ENCODE measurements around the gene GPX3. TPM values are rescaled to one million over a fixed set of nuclear protein-coding genes. Genes with fewer than 3 reads are reported as not detected.

Gene GPX3
- total and polyA plus RNA-seq, 2 experiments from 2014 or later: 40.9 to 69.9 TPM

DNA sequence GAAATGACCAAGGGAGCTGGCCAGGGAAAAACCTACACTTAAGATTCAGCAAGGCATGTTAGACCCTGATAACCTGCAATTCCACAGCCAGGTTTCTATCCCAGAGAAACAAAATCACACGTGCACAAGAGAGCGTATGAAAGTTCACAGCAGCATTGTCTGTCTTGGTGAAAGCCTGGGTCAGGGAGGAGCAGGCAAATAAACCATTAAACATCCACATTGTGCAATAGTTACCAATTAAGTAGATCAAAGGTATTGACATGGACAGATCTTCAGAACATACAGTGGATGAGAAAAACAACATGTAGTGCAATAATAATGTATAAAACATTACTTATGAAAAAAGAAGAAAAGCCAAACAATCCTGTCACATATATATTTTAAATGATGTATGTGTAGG, 15.9 kb upstream of the GPX3 start:
- TF ChIP-seq, protein P1, sequence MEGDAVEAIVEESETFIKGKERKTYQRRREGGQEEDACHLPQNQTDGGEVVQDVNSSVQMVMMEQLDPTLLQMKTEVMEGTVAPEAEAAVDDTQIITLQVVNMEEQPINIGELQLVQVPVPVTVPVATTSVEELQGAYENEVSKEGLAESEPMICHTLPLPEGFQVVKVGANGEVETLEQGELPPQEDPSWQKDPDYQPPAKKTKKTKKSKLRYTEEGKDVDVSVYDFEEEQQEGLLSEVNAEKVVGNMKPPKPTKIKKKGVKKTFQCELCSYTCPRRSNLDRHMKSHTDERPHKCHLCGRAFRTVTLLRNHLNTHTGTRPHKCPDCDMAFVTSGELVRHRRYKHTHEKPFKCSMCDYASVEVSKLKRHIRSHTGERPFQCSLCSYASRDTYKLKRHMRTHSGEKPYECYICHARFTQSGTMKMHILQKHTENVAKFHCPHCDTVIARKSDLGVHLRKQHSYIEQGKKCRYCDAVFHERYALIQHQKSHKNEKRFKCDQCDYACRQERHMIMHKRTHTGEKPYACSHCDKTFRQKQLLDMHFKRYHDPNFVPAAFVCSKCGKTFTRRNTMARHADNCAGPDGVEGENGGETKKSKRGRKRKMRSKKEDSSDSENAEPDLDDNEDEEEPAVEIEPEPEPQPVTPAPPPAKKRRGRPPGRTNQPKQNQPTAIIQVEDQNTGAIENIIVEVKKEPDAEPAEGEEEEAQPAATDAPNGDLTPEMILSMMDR (IDR thresholded peaks at IDR 0.05; ENCODE audit: poor library complexity): no peak
- TF ChIP-seq EZH2 (IDR thresholded peaks at IDR 0.05; ENCODE audit: borderline replicate concordance): no peak
- TF ChIP-seq EZH2phosphoT487 (IDR thresholded peaks at IDR 0.05; ENCODE audit: low read depth, severe bottlenecking, unreplicated experiment): no peak
- WGBS (ENCODE audit: low lambda C conversion rate, missing lambda C conversion rate): 55% methylated on average over 2 of the region's 2 CpGs
- DNase-seq (ENCODE audit: low spot score): no peak
- Histone ChIP-seq H3K9me3 (ENCODE audit: low read depth) (no peaks in the 10 kb centered on the region), H3K36me3 (replicated peaks; ENCODE audit: insufficient read depth, low read depth) (no peaks in the 10 kb centered on the region), H3K4me3 (no peak overlapping the region), H3K79me2 (no peaks in the 10 kb centered on the region), H2AFZ (no peak overlapping the region), H4K20me1 (ENCODE audit: insufficient read depth, poor library complexity, severe bottlenecking) (no peaks in the 10 kb centered on the region), H3K4me2 (no peak overlapping the region), H3K27me3 (no peaks in the 10 kb centered on the region), H3K9me2 (replicated peaks; ENCODE audit: insufficient read depth) (no peaks in the 10 kb centered on the region), H3K4me1 (ENCODE audit: insufficient read depth) (peaks cover 27% of the 10 kb centered on the region), H3K27ac (no peak overlapping the region)

DNA sequence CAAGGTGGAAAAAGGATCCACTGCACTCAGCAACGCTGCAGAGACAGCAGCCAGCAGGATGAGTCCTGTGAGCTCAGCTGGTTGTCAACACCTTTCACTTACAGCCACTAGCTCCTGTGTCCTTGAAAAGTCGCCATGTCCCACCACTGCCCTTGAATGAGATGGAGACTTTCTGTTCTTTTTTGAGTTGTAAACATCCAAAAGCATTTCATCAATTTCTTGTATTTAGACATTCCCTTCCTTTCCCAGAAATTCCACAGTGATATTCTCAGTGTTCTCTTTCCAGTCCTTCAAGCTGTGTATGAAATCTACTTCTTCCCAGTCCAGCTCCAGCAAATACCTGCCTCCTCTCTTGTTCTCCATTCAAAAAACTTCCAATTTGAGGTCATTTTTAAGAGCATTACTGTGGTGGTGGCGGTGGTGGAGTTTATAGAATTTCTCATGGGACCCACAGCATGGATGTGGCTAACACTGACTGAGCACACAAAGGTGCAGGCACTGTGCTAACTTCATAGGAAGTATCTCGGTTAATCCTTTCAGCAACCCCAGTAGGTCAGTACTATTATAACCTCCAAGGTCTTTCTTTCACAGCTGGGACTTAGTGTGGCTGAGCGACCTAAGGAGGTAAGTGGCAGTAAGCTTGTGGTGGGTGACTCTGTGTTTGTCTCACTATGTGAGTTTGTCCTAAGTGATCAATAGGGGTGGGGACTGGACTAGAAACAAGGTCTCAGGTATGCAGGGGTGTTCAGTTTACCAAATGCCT, 15.0 kb upstream of the GPX3 start:
- TF ChIP-seq, protein P1 (IDR thresholded peaks at IDR 0.05; ENCODE audit: poor library complexity): no peak
- no peak for TF ChIP-seq EZH2 (IDR thresholded peaks at IDR 0.05; ENCODE audit: borderline replicate concordance)

DNA sequence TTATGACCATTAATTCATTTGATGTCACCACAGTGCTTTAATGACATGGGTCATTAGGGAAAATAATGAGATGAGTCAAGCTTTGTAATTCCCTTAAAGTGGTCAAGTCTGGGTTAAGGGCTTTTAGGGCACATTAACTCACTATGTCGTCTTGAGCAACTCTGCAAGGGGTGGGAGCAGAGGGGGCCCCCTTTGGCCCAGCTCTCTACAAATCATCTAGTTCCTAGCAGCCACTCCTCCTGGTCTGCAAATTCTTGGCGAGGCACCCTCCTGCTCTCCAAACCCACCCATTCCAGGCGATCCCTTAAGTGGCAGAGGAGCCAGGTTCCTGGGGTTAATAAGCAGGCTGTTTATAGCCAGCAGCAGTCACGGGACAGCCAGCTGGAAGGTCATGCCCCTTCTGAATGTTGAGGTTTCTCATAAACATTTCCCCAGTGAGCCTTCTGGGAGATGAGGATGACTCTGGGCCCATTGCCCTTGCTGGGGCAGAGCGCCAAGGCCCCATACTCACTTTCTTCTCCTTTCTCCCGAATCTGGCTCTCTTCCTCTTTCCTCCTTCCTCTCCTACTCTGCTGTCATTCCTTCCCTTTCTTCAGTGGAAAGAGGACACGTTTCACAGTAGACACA, 14.3 kb upstream of the GPX3 start:
- peaks cover 27% of the 10 kb centered on the region for H3K4me1 ChIP-seq (ENCODE audit: insufficient read depth)
- 43% methylated on average over 7 of the region's 7 CpGs for WGBS (ENCODE audit: low lambda C conversion rate, missing lambda C conversion rate)
- H2AFZ ChIP-seq: no peak overlapping the region
- no peaks in the 10 kb centered on the region for H3K9me2 ChIP-seq (replicated peaks; ENCODE audit: insufficient read depth)
- H3K9me3 ChIP-seq (ENCODE audit: low read depth): no peaks in the 10 kb centered on the region
- H3K4me2 ChIP-seq: peak overlapping the region; percentile 25
- no peak overlapping the region for H3K4me3 ChIP-seq
- TF ChIP-seq EZH2phosphoT487 (IDR thresholded peaks at IDR 0.05; ENCODE audit: low read depth, severe bottlenecking, unreplicated experiment): no peak
- TF ChIP-seq EZH2 (IDR thresholded peaks at IDR 0.05; ENCODE audit: borderline replicate concordance): no peak
- TF ChIP-seq, protein P1 (IDR thresholded peaks at IDR 0.05; ENCODE audit: poor library complexity): no peak
- H3K36me3 ChIP-seq (replicated peaks; ENCODE audit: insufficient read depth, low read depth): no peaks in the 10 kb centered on the region
- H3K27ac ChIP-seq: peak overlapping the region; percentile 59
- H3K79me2 ChIP-seq: no peaks in the 10 kb centered on the region
- H4K20me1 ChIP-seq (ENCODE audit: insufficient read depth, poor library complexity, severe bottlenecking): no peaks in the 10 kb centered on the region
- peak; percentile 48 for DNase-seq (ENCODE audit: low spot score)
- H3K27me3 ChIP-seq: no peaks in the 10 kb centered on the region

More for the DNA sequence above, 15.0 kb upstream of the GPX3 start:
- Histone ChIP-seq H4K20me1 (ENCODE audit: insufficient read depth, poor library complexity, severe bottlenecking) (no peaks in the 10 kb centered on the region), H3K9me3 (ENCODE audit: low read depth) (no peaks in the 10 kb centered on the region), H3K4me3 (no peak overlapping the region), H3K27me3 (no peaks in the 10 kb centered on the region), H3K27ac (peak overlapping the region; percentile 59), H3K4me1 (ENCODE audit: insufficient read depth) (peaks cover 27% of the 10 kb centered on the region), H3K36me3 (replicated peaks; ENCODE audit: insufficient read depth, low read depth) (no peaks in the 10 kb centered on the region), H3K9me2 (replicated peaks; ENCODE audit: insufficient read depth) (no peaks in the 10 kb centered on the region), H3K79me2 (no peaks in the 10 kb centered on the region), H3K4me2 (peak overlapping the region; percentile 25), H2AFZ (no peak overlapping the region)
- no peak for DNase-seq (ENCODE audit: low spot score)
- 66% methylated on average over 5 of the region's 5 CpGs for WGBS (ENCODE audit: low lambda C conversion rate, missing lambda C conversion rate)

Data from hepatocyte (in vitro differentiated cells).